WERI-Rb-1 (cell line): ENCODE data around the gene IQSEC3.

Experiments used
- DNase-seq: peaks from one replicate; pipeline ENCODE4 v3.0.0-alpha.2; 2020
- H3K27ac ChIP-seq: fragments of 250-450 bp; sonication (Bioruptor Pico); 2 replicates; pipeline ENCODE4 v1.5.1; 2020; ENCODE audit warnings: mild to moderate bottlenecking, moderate library complexity
- H3K27me3 ChIP-seq: fragments of 250-450 bp; sonication (Bioruptor Pico); 2 replicates; pipeline ENCODE4 v1.5.1; 2021; ENCODE audit warnings: mild to moderate bottlenecking, low read depth, moderate library complexity; ENCODE audit not compliant: insufficient read depth, severe bottlenecking
- H3K36me3 ChIP-seq: fragments of 250-450 bp; sonication (Bioruptor Pico); 2 replicates; pipeline ENCODE4 v1.5.1; 2020; ENCODE audit warnings: mild to moderate bottlenecking, moderate library complexity
- H3K4me3 ChIP-seq: 2 replicates; pipeline ENCODE4 v1.5.1; 2011; ENCODE audit warnings: low read depth, mild to moderate bottlenecking, control low read depth, low read length
- H3K9me3 ChIP-seq: fragments of 250-450 bp; sonication (Bioruptor Pico); 2 replicates; pipeline ENCODE4 v1.5.1; 2021; ENCODE audit warnings: mild to moderate bottlenecking, moderate library complexity; ENCODE audit not compliant: severe bottlenecking
- CTCF ChIP-seq: IDR thresholded peaks from 2 replicates; pipeline ENCODE4 v1.5.1; 2011; ENCODE audit warnings: low read depth, mild to moderate bottlenecking, control low read depth, inconsistent platforms, low read length

Gene IQSEC3

GRCh38 chr12:106118-106591 lies 39.6 kb downstream of the IQSEC3 start:
- Histone ChIP-seq H3K36me3 (no peaks in the 10 kb centered on the region), H3K27me3 (no peaks in the 10 kb centered on the region), H3K4me3 (no peak overlapping the region), H3K27ac (no peak overlapping the region), H3K9me3 (no peaks in the 10 kb centered on the region)
- peak; percentile 40 for TF ChIP-seq CTCF
- DNase-seq = peak; percentile 35

- no peak for TF ChIP-seq CTCF
- Histone ChIP-seq H3K4me3 (no peak overlapping the region), H3K27ac (no peak overlapping the region), H3K36me3 (no peaks in the 10 kb centered on the region), H3K27me3 (no peaks in the 10 kb centered on the region), H3K9me3 (no peaks in the 10 kb centered on the region)
- no peak for DNase-seq
These were observed 42.0 kb downstream of the IQSEC3 start for GRCh38 chr12:108594-108993.

GRCh38 chr12:109446-109845 lies 42.9 kb downstream of the IQSEC3 start:
- Histone ChIP-seq H3K27me3 (no peaks in the 10 kb centered on the region), H3K9me3 (no peaks in the 10 kb centered on the region), H3K27ac (no peak overlapping the region), H3K4me3 (no peak overlapping the region), H3K36me3 (no peaks in the 10 kb centered on the region)
- TF ChIP-seq CTCF = no peak
- DNase-seq = no peak

GRCh38 chr12:109872-110271 lies 43.3 kb downstream of the IQSEC3 start:
- Histone ChIP-seq H3K4me3 (no peak overlapping the region), H3K9me3 (no peaks in the 10 kb centered on the region), H3K27me3 (no peaks in the 10 kb centered on the region), H3K27ac (no peak overlapping the region), H3K36me3 (no peaks in the 10 kb centered on the region)
- no peak for DNase-seq
- no peak for TF ChIP-seq CTCF

GRCh38 chr12:111699-112493 lies 45.3 kb downstream of the IQSEC3 start:
- H3K36me3 ChIP-seq = no peaks in the 10 kb centered on the region
- H3K27me3 ChIP-seq = no peaks in the 10 kb centered on the region
- no peak overlapping the region for H3K27ac ChIP-seq
- no peak overlapping the region for H3K4me3 ChIP-seq
- no peak for TF ChIP-seq CTCF
- no peak for DNase-seq
- H3K9me3 ChIP-seq = no peaks in the 10 kb centered on the region

GRCh38 chr12:113347-113746 lies 46.8 kb downstream of the IQSEC3 start:
- Histone ChIP-seq H3K27ac (no peak overlapping the region), H3K27me3 (no peaks in the 10 kb centered on the region), H3K4me3 (no peak overlapping the region), H3K9me3 (no peaks in the 10 kb centered on the region), H3K36me3 (no peaks in the 10 kb centered on the region)
- DNase-seq = no peak
- no peak for TF ChIP-seq CTCF
